ENCODE data around the gene RTCA. TPM values are rescaled to one million over a fixed set of nuclear protein-coding genes. Genes with fewer than 3 reads are reported as not detected.
"Not testable (repeated sequence)": the region's sequence is repeated elsewhere in the genome, so short reads cannot be mapped to it uniquely, and the experiment has no call there.

RTCA gene
- total RNA-seq, 1 donor from 2014 or later = 39.3 TPM

- no peak for DNase-seq (ENCODE audit: low spot score, unreplicated experiment)
- H3K27ac Mint-ChIP-seq = no peak overlapping the region
Measured at GRCh38 chr1:100325415-100326324, 59.7 kb downstream of the RTCA start.

DNA sequence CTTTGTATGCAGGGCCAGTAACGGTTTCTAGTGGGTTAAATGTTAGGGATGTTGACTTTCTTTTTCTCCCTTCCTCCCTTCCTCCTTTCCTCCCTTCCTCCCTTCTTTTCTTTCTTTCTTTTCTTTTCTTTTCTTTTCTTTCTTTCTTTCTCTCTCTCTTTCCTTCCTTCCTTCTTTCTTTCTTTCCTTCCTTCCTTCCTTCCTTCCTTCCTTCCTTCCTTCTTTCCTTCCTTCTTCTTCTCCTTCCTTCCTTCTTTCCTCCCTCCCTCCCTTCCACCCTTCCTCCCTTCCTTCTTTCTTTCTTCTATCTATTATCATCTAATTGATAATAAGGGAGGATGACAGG lies 60.3 kb downstream of the RTCA start:
- H3K4me1 Mint-ChIP-seq (ENCODE audit: low read depth) = peaks cover 22% of the 10 kb centered on the region
- H3K27me3 Mint-ChIP-seq; H3K9me3 Mint-ChIP-seq (ENCODE audit: low read depth): not testable (repeated sequence)

More at GRCh38 chr1:100325415-100326324, 59.7 kb downstream of the RTCA start:
- Mint-ChIP-seq H3K4me1 (ENCODE audit: low read depth) (peaks cover 24% of the 10 kb centered on the region), H3K36me3 (ENCODE audit: insufficient read depth) (no peaks in the 10 kb centered on the region), H3K4me3 (ENCODE audit: low read depth) (no peak overlapping the region), H3K9me3 (ENCODE audit: low read depth) (peaks cover 1% of the 10 kb centered on the region), H3K27me3 (no peaks in the 10 kb centered on the region)
- TF ChIP-seq CTCF (IDR thresholded peaks at IDR 0.05; ENCODE audit: unreplicated experiment) = no peak

DNA sequence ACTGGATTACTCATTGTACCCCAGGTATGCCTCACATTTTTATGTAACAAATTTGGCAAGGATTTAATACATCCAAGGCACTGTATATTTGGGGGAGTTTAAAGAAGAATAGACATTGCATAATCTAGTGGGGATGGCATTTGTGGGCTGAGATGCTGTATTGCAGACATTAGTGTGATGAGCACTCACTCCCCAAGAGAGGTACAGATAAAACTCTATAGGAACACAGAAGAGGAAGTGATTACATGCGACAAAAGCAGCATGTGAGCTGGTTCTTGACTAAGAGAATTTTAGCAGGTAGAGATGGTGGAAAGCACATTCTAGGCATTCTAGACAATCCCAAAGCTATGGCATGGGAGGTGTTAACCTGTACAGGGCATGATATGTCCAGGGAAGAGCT lies 62.1 kb downstream of the RTCA start:
- H3K4me1 Mint-ChIP-seq (ENCODE audit: low read depth) = peaks cover 11% of the 10 kb centered on the region
- DNase-seq (ENCODE audit: low spot score, unreplicated experiment) = no peak
- H3K27me3 Mint-ChIP-seq = no peaks in the 10 kb centered on the region
- H3K27ac Mint-ChIP-seq = no peak overlapping the region
- no peaks in the 10 kb centered on the region for H3K9me3 Mint-ChIP-seq (ENCODE audit: low read depth)
- no peaks in the 10 kb centered on the region for H3K36me3 Mint-ChIP-seq (ENCODE audit: insufficient read depth)
- no peak for TF ChIP-seq CTCF (IDR thresholded peaks at IDR 0.05; ENCODE audit: unreplicated experiment)
- no peak overlapping the region for H3K4me3 Mint-ChIP-seq (ENCODE audit: low read depth)

More for the DNA sequence above, 60.3 kb downstream of the RTCA start:
- H3K4me3 Mint-ChIP-seq (ENCODE audit: low read depth); H3K27ac Mint-ChIP-seq; DNase-seq (ENCODE audit: low spot score, unreplicated experiment); H3K36me3 Mint-ChIP-seq (ENCODE audit: insufficient read depth): not testable (repeated sequence)

GRCh38 chr1:100331146-100331545 lies 65.1 kb downstream of the RTCA start:
- not testable (repeated sequence) for H3K4me1 Mint-ChIP-seq (ENCODE audit: low read depth); H3K36me3 Mint-ChIP-seq (ENCODE audit: insufficient read depth); DNase-seq (ENCODE audit: low spot score, unreplicated experiment); H3K27ac Mint-ChIP-seq; H3K4me3 Mint-ChIP-seq (ENCODE audit: low read depth); H3K27me3 Mint-ChIP-seq; H3K9me3 Mint-ChIP-seq (ENCODE audit: low read depth)

DNA sequence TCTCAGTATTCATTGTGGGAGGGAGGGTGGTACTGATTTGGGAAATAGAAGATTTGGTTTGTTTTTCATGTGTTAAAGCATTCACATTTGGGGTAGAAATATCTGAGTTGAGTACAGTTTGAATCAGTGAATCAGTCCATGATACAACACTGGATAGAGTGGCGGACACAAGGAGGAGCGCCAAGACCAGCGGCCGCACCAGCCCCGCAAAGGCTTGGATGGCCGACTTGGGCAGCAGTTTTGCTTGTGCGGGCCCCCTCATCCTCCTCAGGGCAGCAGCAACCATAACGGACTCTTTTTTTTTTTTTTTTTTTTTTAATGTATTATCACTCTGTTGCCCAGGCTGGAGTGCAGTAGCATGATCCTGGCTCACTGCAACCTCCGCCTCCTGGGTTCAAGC lies 66.3 kb downstream of the RTCA start:
- no peak for TF ChIP-seq CTCF (IDR thresholded peaks at IDR 0.05; ENCODE audit: unreplicated experiment)
- Mint-ChIP-seq H3K9me3 (ENCODE audit: low read depth) (no peaks in the 10 kb centered on the region), H3K36me3 (ENCODE audit: insufficient read depth) (no peaks in the 10 kb centered on the region), H3K27ac (no peak overlapping the region), H3K4me1 (ENCODE audit: low read depth) (peaks cover 3% of the 10 kb centered on the region), H3K27me3 (no peaks in the 10 kb centered on the region), H3K4me3 (ENCODE audit: low read depth) (no peak overlapping the region)
- no peak for DNase-seq (ENCODE audit: low spot score, unreplicated experiment)

GRCh38 chr1:100335436-100335835 lies 69.4 kb downstream of the RTCA start:
- Mint-ChIP-seq H3K27me3 (no peaks in the 10 kb centered on the region), H3K27ac (no peak overlapping the region), H3K36me3 (ENCODE audit: insufficient read depth) (no peaks in the 10 kb centered on the region), H3K4me3 (ENCODE audit: low read depth) (no peak overlapping the region), H3K9me3 (ENCODE audit: low read depth) (no peaks in the 10 kb centered on the region), H3K4me1 (ENCODE audit: low read depth) (peaks cover 5% of the 10 kb centered on the region)
- no peak for TF ChIP-seq CTCF (IDR thresholded peaks at IDR 0.05; ENCODE audit: unreplicated experiment)
- DNase-seq (ENCODE audit: low spot score, unreplicated experiment) = no peak

DNA sequence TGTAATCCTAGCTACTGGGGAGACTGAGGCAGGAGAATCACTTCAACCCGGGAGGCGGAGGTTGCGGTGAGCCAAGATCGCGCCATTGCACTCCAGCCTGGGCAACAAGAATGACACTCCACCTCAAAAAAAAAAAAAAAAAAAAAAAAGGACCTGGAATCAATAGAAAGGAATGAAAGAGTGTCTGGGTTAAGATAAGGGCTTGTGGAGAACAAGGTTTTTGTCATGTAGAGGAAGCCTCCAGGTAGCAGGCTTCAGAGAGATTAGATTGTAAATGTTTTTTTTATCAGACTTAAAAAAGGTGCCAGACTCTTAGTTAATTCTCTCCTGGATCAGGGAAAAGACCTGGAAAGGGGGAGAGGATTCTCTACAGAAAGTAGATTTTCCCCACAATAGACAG lies 71.9 kb downstream of the RTCA start:
- H3K27ac Mint-ChIP-seq; DNase-seq (ENCODE audit: low spot score, unreplicated experiment); H3K9me3 Mint-ChIP-seq (ENCODE audit: low read depth); H3K4me3 Mint-ChIP-seq (ENCODE audit: low read depth); H3K4me1 Mint-ChIP-seq (ENCODE audit: low read depth); H3K36me3 Mint-ChIP-seq (ENCODE audit: insufficient read depth); H3K27me3 Mint-ChIP-seq: not testable (repeated sequence)

GRCh38 chr1:100339735-100340134 lies 73.7 kb downstream of the RTCA start:
- DNase-seq (ENCODE audit: low spot score, unreplicated experiment); H3K36me3 Mint-ChIP-seq (ENCODE audit: insufficient read depth); H3K27me3 Mint-ChIP-seq; H3K4me1 Mint-ChIP-seq (ENCODE audit: low read depth); H3K27ac Mint-ChIP-seq; H3K9me3 Mint-ChIP-seq (ENCODE audit: low read depth); H3K4me3 Mint-ChIP-seq (ENCODE audit: low read depth): not testable (repeated sequence)
